DMS 273 (cell line): Measurements from ENCODE around the gene GTF2F2.
A peak's percentile ranks its signal among the peaks of the same experiment; 100 is the strongest.

Experiments used
- DNase-seq: peaks from one replicate; lab custom pipeline; 2025; ENCODE audit not compliant: unreplicated experiment; lab: John Stamatoyannopoulos, UW

The GTF2F2 gene

DNA sequence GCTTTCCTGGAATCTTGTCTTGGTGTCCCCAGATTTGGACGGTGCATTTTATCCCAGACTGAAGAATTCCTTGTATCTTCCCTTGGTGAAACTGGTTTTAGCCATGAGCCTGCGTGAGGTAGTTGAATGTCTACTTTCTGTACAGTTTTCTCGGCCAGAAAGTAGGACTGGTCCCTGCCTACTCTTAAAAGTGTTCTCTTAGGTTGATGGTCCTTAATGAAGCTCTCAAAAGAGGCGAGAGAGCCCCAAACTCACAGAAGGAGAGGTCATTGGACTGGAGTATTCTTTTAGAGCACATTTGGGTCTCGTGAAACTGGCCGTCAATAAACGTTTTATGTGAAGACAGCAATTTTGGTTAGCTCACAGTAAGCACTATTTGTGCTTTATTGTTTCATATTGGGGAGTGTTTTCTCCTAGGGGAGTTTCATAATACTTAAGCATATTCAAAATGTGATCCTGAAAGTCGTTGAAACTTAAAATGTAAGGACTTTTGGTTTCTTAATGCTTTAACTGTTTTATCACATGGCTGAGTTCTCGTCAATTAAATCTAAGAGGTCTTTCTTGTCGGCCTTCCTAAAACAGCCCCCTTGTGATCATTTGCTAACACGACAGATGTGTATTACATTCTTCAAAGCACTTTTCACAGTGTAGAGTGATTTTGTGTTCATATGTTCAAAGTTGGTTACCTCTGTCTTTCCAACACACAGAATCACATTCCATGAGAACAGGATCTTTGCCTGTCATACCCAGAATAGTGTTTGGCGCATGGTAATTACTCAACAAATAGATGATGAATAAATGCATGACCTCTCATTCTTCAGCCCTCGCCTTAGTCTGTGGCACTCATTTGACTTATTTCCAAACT lies 889 bp downstream of the GTF2F2 start:
- peak; percentile 58 for DNase-seq

- no peak for DNase-seq
These were observed 2.6 kb downstream of the GTF2F2 start for GRCh38 chr13:45122941-45123340.

GRCh38 chr13:45132369-45133064 lies 12.2 kb downstream of the GTF2F2 start:
- no peak for DNase-seq

DNA sequence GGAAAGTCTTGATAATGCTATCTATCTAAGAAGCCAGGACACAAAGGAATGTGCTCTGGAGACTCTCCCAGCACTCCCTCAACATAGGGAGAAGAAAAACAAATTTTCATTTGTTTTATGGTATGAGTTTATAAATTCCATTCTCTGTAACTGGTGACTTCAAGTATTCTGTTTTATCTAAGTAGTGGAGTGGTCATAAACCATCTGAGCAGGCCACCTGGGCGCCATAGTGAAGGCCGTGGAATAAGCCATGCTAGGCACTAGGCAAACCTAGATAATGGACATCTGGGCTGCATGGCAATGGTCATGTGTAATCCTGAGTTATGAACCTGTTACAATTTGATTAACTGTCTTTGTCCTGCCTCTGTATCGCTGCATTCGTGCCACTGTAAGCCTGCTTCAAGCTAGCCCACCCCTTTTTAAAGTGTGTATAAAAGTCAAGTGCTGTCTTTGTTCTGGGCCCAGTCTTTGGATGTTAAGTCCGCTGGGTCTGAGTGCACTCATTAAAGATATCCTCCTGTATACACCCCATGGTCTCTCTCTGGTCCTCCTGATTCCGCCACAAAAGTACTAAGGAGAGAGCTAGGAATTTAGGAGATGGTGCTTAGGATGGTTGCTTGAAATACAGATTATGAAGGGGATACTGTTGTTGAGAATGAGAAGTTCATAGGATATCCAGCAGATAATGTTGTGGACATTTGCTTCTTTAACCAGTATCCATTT lies 13.2 kb downstream of the GTF2F2 start:
- no peak for DNase-seq

GRCh38 chr13:45136741-45137504 lies 16.6 kb downstream of the GTF2F2 start:
- no peak for DNase-seq

DNA sequence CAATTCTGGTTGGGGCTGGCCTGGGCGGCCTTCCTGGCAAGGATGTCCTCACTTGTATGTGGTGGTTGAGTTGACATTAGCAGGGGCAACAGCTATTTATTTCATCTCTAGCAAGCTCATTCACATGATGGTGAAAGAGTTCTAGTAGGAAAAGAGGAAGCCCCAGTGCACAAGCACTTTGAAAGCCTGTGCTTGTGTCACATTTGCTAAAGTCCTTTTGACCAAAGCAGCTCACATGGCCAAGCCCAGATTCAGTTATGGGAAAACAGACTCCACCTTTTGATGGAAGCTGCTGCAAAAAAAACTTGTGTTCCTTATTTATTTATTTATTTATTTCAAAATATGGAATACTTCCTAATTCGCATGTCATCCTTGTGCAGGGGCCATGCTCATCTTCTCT lies 17.2 kb downstream of the GTF2F2 start:
- no peak for DNase-seq

DNA sequence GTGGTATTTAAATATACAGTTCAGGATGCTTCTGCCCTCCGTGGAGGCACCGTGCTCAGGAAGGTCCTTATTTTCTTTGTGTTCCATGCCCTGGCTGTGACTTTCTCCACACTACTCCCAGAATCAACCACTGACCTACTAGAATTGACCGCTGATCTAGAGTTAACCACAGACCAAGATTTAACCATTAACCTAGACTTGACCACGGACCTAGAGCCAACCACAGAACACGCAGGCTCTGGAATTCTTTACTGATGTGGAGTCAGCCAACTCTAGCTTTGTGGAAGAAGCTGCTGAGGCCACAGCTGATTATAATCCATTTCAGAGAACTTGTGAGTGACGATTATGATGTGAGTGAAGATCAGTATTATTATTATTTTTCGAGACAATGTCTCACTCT lies 18.0 kb downstream of the GTF2F2 start:
- DNase-seq = no peak

- DNase-seq = no peak
These were observed 21.1 kb downstream of the GTF2F2 start for GRCh38 chr13:45141369-45141768.

GRCh38 chr13:45142440-45143345 lies 22.4 kb downstream of the GTF2F2 start:
- no peak for DNase-seq

DNA sequence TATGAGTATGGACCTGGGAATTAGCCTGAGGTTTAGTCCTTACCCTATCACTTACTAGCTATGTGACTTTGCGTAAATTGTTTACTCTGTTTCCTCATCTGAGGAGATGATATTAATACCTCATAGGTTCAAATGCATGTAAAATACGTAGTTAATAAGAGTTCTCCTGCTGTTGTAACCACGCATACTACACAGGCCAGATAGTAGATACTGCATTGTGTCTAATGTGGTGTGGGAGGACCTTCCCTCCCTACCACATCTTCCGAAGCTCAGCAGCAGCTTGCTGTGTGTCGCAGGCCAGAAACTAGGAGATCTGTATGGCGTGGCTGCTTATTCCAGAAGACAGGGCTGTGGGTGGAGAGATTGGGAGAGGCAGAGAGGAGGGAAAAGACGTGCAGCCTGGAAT lies 23.0 kb downstream of the GTF2F2 start:
- no peak for DNase-seq

GRCh38 chr13:45149964-45150363 lies 29.7 kb downstream of the GTF2F2 start:
- no peak for DNase-seq

DNA sequence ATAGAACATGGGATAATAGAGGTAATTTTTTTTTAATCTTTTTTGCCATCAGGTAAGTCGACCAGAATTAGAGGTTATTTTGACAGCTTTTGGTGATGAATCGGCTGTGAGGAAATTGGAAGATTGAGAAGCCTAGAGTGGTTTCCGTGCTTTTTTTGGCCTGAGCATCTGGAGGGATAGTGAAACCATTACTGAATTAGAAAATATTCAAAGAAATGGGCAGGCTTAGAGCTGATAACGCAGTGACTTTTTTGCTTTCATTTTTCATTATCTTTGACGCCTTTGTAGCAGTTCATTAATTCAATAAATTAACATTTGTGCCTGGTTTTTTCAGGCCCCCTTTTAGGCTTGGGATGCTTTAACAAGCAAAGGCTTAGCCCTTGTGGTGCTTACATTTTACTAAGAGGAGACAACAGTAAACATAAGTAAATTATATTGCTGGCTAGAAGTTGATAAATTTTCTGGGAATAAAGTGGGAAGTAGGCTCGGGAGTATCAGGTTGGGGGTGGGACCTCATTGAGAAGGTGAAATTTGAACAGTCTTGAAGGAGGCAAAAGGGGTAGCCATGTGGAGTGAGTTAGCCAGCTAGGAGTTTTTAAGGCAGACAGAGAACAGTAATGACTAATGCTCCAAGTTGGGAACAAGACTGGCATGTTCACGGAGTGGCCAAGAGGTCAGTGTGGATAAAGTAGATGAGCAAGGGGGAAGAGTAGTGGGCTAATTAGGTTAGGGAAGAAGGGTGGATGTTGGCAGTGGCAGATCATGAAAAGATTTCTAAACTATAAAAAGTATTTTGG lies 36.5 kb downstream of the GTF2F2 start:
- no peak for DNase-seq

DNA sequence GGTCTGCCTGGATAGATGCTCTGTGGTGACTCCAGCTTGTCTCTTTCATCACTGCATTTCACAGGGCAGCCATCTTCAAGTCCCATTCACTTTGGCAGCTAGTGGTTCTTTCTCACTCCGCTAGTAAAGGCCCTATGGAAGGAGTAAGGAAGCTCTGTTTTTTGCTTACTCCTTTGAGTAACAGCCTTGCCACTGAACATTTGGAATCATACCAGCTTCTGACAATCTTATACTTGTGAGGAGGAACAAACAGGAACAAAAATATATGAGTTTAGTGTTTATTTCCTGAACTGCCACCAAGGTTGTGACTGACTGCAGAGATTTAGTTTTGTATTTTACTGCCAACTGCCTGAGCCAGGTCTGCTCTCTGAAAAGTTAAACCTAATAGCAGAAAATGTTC lies 41.9 kb downstream of the GTF2F2 start:
- DNase-seq = no peak

DNA sequence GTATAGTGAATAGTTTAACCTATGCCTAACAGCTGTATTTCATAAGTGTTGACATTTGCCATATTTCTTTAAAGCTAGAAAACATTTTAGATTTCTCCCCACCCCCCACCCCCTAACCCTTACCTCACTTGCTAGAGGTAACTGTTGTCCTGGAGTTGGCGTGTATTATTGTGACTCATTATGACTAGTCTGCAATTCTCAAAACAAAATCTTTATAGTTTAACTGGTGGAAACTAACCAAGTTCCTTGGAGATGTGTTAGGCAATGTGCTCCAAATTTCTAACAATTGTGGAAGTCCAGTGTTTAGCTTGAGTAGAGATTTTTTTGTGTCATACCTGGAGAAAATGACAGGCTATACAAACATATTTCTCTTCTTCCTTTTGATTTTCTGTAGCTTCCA lies 42.5 kb downstream of the GTF2F2 start:
- no peak for DNase-seq

DNA sequence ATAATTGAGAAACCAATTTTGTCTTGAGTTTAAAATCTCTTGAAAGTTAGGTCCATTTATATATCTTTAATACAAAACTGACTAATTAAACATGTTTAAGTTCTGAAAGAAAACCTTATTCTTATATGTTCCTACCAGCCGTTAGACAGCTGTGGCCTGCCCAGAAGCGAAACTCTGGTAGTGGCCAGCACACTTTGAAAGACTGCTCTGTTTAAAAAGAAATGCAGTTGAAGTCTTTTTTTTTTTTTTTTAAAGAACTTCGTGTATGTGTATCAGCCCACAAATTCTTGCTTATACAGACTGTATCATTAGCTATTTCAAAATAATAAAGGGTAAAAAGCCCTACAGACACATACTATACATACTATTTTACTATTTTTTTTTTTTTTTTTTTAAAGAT lies 46.5 kb downstream of the GTF2F2 start:
- no peak for DNase-seq

DNA sequence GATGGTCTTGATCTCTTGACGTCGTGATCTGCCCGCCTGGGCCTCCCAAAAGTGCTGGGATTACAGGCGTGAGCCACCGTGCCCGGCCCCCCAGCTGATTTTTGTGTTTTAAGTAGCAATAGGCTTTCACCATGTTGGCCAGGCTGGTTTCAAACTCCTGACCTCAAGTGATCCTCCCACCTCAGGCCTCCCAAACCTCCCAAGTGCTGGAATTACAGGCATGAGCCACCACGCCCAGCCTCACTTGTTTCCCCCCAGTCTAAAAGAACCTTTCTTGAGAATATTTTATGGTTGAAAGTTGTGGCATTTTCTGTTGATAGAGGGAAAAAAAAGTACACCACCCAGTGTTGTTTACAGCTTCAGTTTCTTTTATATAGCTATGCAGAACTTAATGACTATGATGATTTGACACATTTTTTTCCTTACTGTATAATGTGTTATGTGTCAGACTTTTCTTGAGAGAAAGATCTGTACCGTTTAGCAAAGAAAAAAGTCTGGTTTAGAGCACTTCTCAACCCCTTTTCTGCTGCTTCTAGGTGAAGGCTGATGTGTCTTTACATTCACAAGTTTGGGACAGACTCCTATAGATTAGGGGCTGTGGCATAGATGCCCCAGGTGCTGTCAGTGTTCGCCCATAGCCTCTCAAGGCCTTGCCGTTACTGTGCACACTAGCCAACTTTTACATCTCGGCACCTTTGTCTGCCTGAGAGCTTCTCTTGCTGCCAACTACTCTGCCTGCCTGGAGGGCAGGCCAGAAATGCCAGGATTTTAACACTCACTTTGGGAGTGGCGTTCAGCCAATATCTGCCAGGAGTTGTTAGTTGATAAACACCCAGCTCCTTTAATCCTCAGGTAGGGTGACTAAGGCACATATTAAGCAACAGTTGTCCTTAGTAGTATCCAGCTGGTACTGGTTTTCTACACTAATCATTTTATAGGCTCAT lies 47.6 kb downstream of the GTF2F2 start:
- DNase-seq = peak; percentile 49

DNA sequence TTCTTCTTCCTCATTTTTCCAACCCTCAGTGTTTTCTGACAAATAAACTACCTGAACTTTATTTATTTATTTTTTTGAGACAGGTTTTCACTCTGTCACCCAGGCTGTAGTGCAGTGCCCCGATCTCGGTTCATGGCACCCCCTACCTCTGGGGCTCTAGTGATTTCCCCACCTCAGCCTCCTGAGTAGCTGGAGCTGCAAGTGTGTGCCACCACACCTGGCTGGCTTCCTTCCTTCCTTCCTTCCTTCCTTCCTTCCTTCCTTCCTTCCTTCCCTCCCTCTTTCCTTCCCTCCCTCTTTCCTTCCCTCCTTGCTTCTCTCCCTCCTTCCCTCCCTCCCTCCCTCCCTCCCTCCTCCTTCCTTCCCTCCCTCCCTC lies 48.2 kb downstream of the GTF2F2 start:
- no peak for DNase-seq

GRCh38 chr13:45174478-45174877 lies 54.2 kb downstream of the GTF2F2 start:
- no peak for DNase-seq
